Left forelimb (tissue), 1 donor: ENCODE data around the gene CFAP54.
"Not testable (repeated sequence)": the region's sequence is repeated elsewhere in the genome, so short reads cannot be mapped to it uniquely, and the experiment has no call there.

ENCODE experiments used
- DNase-seq: peaks from one replicate; pipeline ENCODE4 v3.0.0-alpha.2; 2018; ENCODE audit warnings: low spot score

The CFAP54 gene

GRCh38 chr12:96489392-96490056 is at the start of gene CFAP54:
CFAP54 (plus strand) TSS chr12:96489577; CDS start chr12:96489610, 33 bp downstream.
- peak; percentile 96 for DNase-seq

- no peak for DNase-seq
Measured at GRCh38 chr12:96441816-96442215, 47.6 kb upstream of the CFAP54 start.

GRCh38 chr12:96442906-96443305 is 46.5 kb upstream of the CFAP54 start:
- no peak for DNase-seq

- DNase-seq = no peak
Measured at GRCh38 chr12:96444399-96444798, 45.0 kb upstream of the CFAP54 start.

- DNase-seq = no peak
Measured at GRCh38 chr12:96445691-96446583, 43.4 kb upstream of the CFAP54 start.

- no peak for DNase-seq
Measured at GRCh38 chr12:96447256-96447655, 42.1 kb upstream of the CFAP54 start.

- DNase-seq = no peak
Measured at GRCh38 chr12:96448300-96448699, 41.1 kb upstream of the CFAP54 start.

- DNase-seq = no peak
Measured at GRCh38 chr12:96452261-96452922, 37.0 kb upstream of the CFAP54 start.

- DNase-seq = no peak
Measured at GRCh38 chr12:96454396-96454795, 35.0 kb upstream of the CFAP54 start.

GRCh38 chr12:96456265-96456974 is 33.0 kb upstream of the CFAP54 start:
- DNase-seq = no peak

- DNase-seq = no peak
Measured at GRCh38 chr12:96457191-96457930, 32.0 kb upstream of the CFAP54 start.

GRCh38 chr12:96459281-96459680 is 30.1 kb upstream of the CFAP54 start:
- not testable (repeated sequence) for DNase-seq

- DNase-seq = no peak
Measured at GRCh38 chr12:96462571-96463280, 26.7 kb upstream of the CFAP54 start.

GRCh38 chr12:96465896-96466295 is 23.5 kb upstream of the CFAP54 start:
- no peak for DNase-seq

GRCh38 chr12:96466939-96467751 is 22.2 kb upstream of the CFAP54 start:
- DNase-seq = no peak

GRCh38 chr12:96471368-96472050 is 17.9 kb upstream of the CFAP54 start:
- DNase-seq = no peak

GRCh38 chr12:96472384-96472783 is 17.0 kb upstream of the CFAP54 start:
- DNase-seq = no peak

GRCh38 chr12:96473394-96474093 is 15.8 kb upstream of the CFAP54 start:
- no peak for DNase-seq

GRCh38 chr12:96474206-96474605 is 15.2 kb upstream of the CFAP54 start:
- DNase-seq = no peak
